ENCODE measurements around the gene ZNRF1. TPM values are rescaled to one million over a fixed set of nuclear protein-coding genes. Genes with fewer than 3 reads are reported as not detected.
A peak's percentile ranks its signal among the peaks of the same experiment; 100 is the strongest.

ZNRF1 gene
- total and polyA plus RNA-seq, 2 donors from 2014 or later, result 10.8 to 23.1 TPM

GRCh38 chr16:75086281-75086680 is 87.5 kb downstream of the ZNRF1 start:
- intact Hi-C loops (cut with DNase I), result no loop called here
- Histone ChIP-seq H3K36me3 (ENCODE audit: control insufficient read depth in 2 of 3, insufficient read depth in 3 of 3, low read length in 3 of 3) (no peaks in the 10 kb centered on the region), H3K4me1 (ENCODE audit: control insufficient read depth in 2 of 3, insufficient read depth in 2 of 3, low read depth in 1 of 3, low read length in 3 of 3) (peaks cover 7 to 18% (median 17%) of the 10 kb centered on the region in 3 donors), H3K4me3 (ENCODE audit: low read length in 3 of 3) (no peak overlapping the region), H3K9me3 (ENCODE audit: control insufficient read depth in 2 of 3, insufficient read depth in 1 of 3, low read length in 3 of 3) (no peaks in the 10 kb centered on the region), H3K27ac (ENCODE audit: low read depth in 2 of 2, low read length in 2 of 2) (no peak overlapping the region), H3K27me3 (ENCODE audit: control insufficient read depth, insufficient read depth, low read length) (no peaks in the 10 kb centered on the region), H3K9ac (ENCODE audit: low read length in 3 of 3) (no peak overlapping the region)
- DNase-seq (no peak), FAIRE-seq (no peak)
- no peak for TF ChIP-seq CTCF (IDR thresholded peaks at IDR 0.05; ENCODE audit: borderline replicate concordance, extremely low read depth, insufficient read depth)

GRCh38 chr16:75086688-75087374 is 88.0 kb downstream of the ZNRF1 start:
- no peak for TF ChIP-seq CTCF (IDR thresholded peaks at IDR 0.05; ENCODE audit: borderline replicate concordance, extremely low read depth, insufficient read depth)
- Histone ChIP-seq H3K9me3 (ENCODE audit: control insufficient read depth in 2 of 3, insufficient read depth in 1 of 3, low read length in 3 of 3) (no peaks in the 10 kb centered on the region), H3K27ac (ENCODE audit: low read depth in 2 of 2, low read length in 2 of 2) (no peak overlapping the region), H3K27me3 (ENCODE audit: control insufficient read depth, insufficient read depth, low read length) (no peaks in the 10 kb centered on the region), H3K36me3 (ENCODE audit: control insufficient read depth in 2 of 3, insufficient read depth in 3 of 3, low read length in 3 of 3) (no peaks in the 10 kb centered on the region), H3K9ac (ENCODE audit: low read length in 3 of 3) (no peak overlapping the region), H3K4me1 (ENCODE audit: control insufficient read depth in 2 of 3, insufficient read depth in 2 of 3, low read depth in 1 of 3, low read length in 3 of 3) (peaks cover 7 to 18% (median 17%) of the 10 kb centered on the region in 3 donors), H3K4me3 (ENCODE audit: low read length in 3 of 3) (no peak overlapping the region)
- FAIRE-seq (no peak), DNase-seq (peak in 1 of 5 donors; percentile 26)
- intact Hi-C loops (cut with DNase I), result no loop called here

- H3K4me1 ChIP-seq (ENCODE audit: control insufficient read depth in 2 of 3, insufficient read depth in 2 of 3, low read depth in 1 of 3, low read length in 3 of 3), result peaks cover 7 to 18% (median 17%) of the 10 kb centered on the region in 3 donors
- H3K27ac ChIP-seq (ENCODE audit: low read depth in 2 of 2, low read length in 2 of 2), result no peak overlapping the region
- no peaks in the 10 kb centered on the region for H3K36me3 ChIP-seq (ENCODE audit: control insufficient read depth in 2 of 3, insufficient read depth in 3 of 3, low read length in 3 of 3)
- H3K27me3 ChIP-seq (ENCODE audit: control insufficient read depth, insufficient read depth, low read length), result no peaks in the 10 kb centered on the region
- TF ChIP-seq CTCF (IDR thresholded peaks at IDR 0.05; ENCODE audit: borderline replicate concordance, extremely low read depth, insufficient read depth), result no peak
- no peaks in the 10 kb centered on the region for H3K9me3 ChIP-seq (ENCODE audit: control insufficient read depth in 2 of 3, insufficient read depth in 1 of 3, low read length in 3 of 3)
- peak in 3 of 5 donors; percentile 53 to 75 (median 65) for DNase-seq
- H3K9ac ChIP-seq (ENCODE audit: low read length in 3 of 3), result no peak overlapping the region
- intact Hi-C loops (cut with DNase I), result no loop called here
- H3K4me3 ChIP-seq (ENCODE audit: low read length in 3 of 3), result no peak overlapping the region
- no peak for FAIRE-seq
Measured at GRCh38 chr16:75087375-75087979, 88.7 kb downstream of the ZNRF1 start.
